ENCODE data around the gene MTMR3.

DNA sequence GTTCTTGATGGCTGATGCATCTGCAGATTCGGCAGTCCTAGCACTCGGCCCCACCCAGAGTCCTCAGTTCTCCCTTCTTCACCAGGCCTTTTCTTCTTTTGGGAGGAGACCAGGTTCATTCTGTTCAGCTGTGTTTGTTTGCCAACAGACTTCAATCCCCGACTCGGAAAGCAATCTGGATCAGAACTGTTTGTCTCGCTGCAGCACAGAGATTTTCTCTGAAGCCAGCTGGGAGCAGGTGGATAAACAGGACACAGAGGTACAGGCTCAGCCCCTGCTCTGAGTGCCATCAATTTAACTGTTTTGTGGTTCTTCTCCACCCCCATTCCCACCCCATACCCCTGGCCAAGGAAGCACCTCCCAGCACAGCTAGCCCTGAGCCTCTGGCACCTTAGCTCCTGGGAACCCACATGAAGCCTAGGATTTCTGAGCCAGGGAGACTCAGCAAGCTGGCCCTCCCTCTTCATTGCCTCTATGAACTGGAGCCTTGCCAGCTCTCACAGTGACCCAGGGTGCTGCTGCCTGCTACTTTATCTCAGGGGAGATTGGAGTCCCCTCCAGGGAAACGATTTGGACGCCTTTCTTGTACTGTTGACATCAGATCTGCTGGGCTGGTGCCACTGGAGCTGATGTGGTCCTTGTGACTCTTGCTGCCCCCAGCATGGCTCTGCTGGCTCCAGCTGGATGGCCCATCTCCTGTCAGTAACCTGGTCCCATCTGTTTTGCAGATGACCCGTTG is 139.1 kb downstream of the MTMR3 start:
- TF ChIP-seq, protein P1, sequence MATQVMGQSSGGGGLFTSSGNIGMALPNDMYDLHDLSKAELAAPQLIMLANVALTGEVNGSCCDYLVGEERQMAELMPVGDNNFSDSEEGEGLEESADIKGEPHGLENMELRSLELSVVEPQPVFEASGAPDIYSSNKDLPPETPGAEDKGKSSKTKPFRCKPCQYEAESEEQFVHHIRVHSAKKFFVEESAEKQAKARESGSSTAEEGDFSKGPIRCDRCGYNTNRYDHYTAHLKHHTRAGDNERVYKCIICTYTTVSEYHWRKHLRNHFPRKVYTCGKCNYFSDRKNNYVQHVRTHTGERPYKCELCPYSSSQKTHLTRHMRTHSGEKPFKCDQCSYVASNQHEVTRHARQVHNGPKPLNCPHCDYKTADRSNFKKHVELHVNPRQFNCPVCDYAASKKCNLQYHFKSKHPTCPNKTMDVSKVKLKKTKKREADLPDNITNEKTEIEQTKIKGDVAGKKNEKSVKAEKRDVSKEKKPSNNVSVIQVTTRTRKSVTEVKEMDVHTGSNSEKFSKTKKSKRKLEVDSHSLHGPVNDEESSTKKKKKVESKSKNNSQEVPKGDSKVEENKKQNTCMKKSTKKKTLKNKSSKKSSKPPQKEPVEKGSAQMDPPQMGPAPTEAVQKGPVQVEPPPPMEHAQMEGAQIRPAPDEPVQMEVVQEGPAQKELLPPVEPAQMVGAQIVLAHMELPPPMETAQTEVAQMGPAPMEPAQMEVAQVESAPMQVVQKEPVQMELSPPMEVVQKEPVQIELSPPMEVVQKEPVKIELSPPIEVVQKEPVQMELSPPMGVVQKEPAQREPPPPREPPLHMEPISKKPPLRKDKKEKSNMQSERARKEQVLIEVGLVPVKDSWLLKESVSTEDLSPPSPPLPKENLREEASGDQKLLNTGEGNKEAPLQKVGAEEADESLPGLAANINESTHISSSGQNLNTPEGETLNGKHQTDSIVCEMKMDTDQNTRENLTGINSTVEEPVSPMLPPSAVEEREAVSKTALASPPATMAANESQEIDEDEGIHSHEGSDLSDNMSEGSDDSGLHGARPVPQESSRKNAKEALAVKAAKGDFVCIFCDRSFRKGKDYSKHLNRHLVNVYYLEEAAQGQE (IDR thresholded peaks at IDR 0.05; ENCODE audit: insufficient read depth in 1 of 2, low read depth in 2 of 2, low read length in 2 of 2): no peak
- TF ChIP-seq POLR2AphosphoS5 (IDR thresholded peaks at IDR 0.05; ENCODE audit: low read depth, low read length): no peak

Data from PFSK-1 (cell line).